ENCODE results near the gene UGT1A5. TPM values are rescaled to one million over a fixed set of nuclear protein-coding genes. Genes with fewer than 3 reads are reported as not detected.
A peak's percentile ranks its signal among the peaks of the same experiment; 100 is the strongest.

The UGT1A5 gene
- total and polyA plus RNA-seq, 2 of the 13 experiments (the other 11 are each of a cell fraction or from before 2014, with no cell fraction given), result not detected

GRCh38 chr2:233760043-233760442 lies 47.3 kb downstream of the UGT1A5 start, which contains the start of gene UGT1A1 (continued):
- TF ChIP-seq, protein P1, sequence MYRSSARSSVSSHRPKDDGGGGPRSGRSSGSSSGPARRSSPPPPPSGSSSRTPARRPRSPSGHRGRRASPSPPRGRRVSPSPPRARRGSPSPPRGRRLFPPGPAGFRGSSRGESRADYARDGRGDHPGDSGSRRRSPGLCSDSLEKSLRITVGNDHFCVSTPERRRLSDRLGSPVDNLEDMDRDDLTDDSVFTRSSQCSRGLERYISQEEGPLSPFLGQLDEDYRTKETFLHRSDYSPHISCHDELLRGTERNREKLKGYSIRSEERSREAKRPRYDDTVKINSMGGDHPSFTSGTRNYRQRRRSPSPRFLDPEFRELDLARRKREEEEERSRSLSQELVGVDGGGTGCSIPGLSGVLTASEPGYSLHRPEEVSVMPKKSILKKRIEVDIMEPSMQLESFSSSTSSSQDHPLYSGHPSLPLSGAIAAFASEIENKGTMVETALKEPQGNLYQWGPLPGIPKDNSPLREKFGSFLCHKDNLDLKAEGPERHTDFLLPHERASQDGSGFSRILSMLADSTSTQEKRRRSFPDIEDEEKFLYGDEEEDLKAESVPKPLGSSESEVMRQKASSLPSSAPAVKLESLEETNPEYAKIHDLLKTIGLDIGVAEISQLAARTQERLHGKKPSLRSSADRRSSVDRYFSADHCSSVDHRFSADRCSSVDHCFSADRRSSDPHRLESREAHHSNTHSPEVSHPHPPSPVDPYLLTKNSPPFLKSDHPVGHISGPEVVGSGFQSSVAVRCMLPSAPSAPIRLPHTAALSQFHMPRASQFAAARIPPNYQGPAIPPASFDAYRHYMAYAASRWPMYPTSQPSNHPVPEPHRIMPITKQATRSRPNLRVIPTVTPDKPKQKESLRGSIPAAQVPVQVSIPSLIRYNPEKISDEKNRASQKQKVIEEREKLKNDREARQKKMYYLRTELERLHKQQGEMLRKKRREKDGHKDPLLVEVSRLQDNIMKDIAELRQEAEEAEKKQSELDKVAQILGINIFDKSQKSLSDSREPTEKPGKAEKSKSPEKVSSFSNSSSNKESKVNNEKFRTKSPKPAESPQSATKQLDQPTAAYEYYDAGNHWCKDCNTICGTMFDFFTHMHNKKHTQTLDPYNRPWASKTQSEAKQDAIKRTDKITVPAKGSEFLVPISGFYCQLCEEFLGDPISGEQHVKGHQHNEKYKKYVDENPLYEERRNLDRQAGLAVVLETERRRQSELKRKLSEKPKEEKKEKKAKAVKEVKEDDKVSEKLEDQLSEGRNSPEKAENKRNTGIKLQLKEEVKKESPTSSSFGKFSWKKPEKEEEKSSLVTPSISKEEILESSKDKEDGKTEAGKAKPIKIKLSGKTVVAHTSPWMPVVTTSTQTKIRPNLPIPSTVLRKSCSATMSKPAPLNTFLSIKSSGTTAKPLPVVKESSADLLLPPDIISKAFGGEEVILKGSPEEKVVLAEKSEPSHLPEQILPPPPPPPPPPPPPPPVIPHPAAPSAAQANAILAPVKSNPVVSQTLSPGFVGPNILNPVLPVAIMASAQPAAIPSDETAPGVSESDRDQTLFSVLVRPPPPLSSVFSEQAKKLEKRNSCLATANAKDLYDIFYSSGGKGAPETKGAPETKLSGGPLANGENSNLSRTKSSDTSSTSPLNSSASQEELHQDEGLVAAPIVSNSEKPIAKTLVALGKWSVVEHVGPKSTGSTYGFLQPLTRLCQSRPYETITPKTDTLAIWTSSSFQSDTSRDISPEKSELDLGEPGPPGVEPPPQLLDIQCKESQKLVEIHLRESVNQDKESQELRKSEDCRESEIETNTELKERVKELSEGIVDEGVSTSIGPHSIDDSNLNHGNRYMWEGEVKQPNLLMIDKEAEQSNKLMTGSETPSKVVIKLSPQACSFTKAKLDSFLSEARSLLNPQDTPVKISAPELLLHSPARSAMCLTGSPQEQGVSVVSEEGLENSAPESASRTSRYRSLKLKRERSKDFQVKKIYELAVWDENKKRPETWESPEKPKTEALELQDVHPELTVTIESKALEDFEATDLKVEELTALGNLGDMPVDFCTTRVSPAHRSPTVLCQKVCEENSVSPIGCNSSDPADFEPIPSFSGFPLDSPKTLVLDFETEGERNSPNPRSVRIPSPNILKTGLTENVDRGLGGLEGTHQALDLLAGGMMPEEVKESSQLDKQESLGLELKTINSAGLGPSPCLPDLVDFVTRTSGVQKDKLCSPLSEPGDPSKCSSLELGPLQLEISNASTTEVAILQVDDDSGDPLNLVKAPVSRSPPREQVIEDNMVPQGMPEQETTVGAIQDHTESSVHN (CRISPR knock-in tag; IDR thresholded peaks at IDR 0.05), result no peak
- TF ChIP-seq ZNF747 (CRISPR knock-in tag; IDR thresholded peaks at IDR 0.05; ENCODE audit: borderline replicate concordance) (no peak), HNRNPLL (IDR thresholded peaks at IDR 0.05; ENCODE audit: low read depth, low read length, poor library complexity, severe bottlenecking) (no peak), MTERF4 (CRISPR knock-in tag; IDR thresholded peaks at IDR 0.05) (no peak), PCBP1 (IDR thresholded peaks at IDR 0.05; ENCODE audit: borderline replicate concordance, low read depth, low read length) (no peak), ZNF451 (CRISPR knock-in tag; IDR thresholded peaks at IDR 0.05) (no peak), MEF2D (CRISPR knock-in tag; IDR thresholded peaks at IDR 0.05) (0 out of 2 replicates have a peak, but pooled peaks have one; percentile 21), HMG20A (CRISPR knock-in tag; IDR thresholded peaks at IDR 0.05; ENCODE audit: borderline replicate concordance) (no peak), ZNF724P (CRISPR knock-in tag; IDR thresholded peaks at IDR 0.05; ENCODE audit: borderline replicate concordance) (no peak), ATF7-NPFF (CRISPR knock-in tag; IDR thresholded peaks at IDR 0.05; ENCODE audit: low read depth) (no peak), ZHX1 (CRISPR knock-in tag; IDR thresholded peaks at IDR 0.05; ENCODE audit: low read depth) (no peak), ZNF777 (CRISPR knock-in tag; IDR thresholded peaks at IDR 0.05) (no peak), ZNF329 (CRISPR knock-in tag; IDR thresholded peaks at IDR 0.05; ENCODE audit: low read depth) (no peak), ZNF768 (CRISPR knock-in tag; IDR thresholded peaks at IDR 0.05) (peak; percentile 93), TEAD2 (CRISPR knock-in tag; IDR thresholded peaks at IDR 0.05) (no peak), SMAD9 (CRISPR knock-in tag; IDR thresholded peaks at IDR 0.05) (no peak)
- TF ChIP-seq, protein P2, sequence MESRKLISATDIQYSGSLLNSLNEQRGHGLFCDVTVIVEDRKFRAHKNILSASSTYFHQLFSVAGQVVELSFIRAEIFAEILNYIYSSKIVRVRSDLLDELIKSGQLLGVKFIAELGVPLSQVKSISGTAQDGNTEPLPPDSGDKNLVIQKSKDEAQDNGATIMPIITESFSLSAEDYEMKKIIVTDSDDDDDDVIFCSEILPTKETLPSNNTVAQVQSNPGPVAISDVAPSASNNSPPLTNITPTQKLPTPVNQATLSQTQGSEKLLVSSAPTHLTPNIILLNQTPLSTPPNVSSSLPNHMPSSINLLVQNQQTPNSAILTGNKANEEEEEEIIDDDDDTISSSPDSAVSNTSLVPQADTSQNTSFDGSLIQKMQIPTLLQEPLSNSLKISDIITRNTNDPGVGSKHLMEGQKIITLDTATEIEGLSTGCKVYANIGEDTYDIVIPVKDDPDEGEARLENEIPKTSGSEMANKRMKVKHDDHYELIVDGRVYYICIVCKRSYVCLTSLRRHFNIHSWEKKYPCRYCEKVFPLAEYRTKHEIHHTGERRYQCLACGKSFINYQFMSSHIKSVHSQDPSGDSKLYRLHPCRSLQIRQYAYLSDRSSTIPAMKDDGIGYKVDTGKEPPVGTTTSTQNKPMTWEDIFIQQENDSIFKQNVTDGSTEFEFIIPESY (CRISPR knock-in tag; IDR thresholded peaks at IDR 0.05), result peak; percentile 72

All from HepG2 (cell line).